Measurements from ENCODE around the gene TREM1.
A peak's percentile ranks its signal among the peaks of the same experiment; 100 is the strongest.

Gene TREM1

GRCh38 chr6:41294214-41294872 lies 7.9 kb upstream of the TREM1 start:
- no peak for DNase-seq (ENCODE audit: low read depth)

- no peak for DNase-seq (ENCODE audit: low read depth)
Observed at GRCh38 chr6:41291717-41292116, 5.2 kb upstream of the TREM1 start.

- no peak for DNase-seq (ENCODE audit: low read depth)
Observed at GRCh38 chr6:41289815-41290214, 3.3 kb upstream of the TREM1 start.

- DNase-seq (ENCODE audit: low read depth) = no peak
Observed at GRCh38 chr6:41288754-41289129, 2.3 kb upstream of the TREM1 start.

- DNase-seq (ENCODE audit: low read depth) = no peak
Observed at GRCh38 chr6:41288030-41288753, 1.7 kb upstream of the TREM1 start.

GRCh38 chr6:41284726-41285125 lies 1.8 kb downstream of the TREM1 start:
- DNase-seq (ENCODE audit: low read depth) = no peak

GRCh38 chr6:41283600-41283999 lies 2.9 kb downstream of the TREM1 start:
- DNase-seq (ENCODE audit: low read depth) = no peak

- no peak for DNase-seq (ENCODE audit: low read depth)
Observed at GRCh38 chr6:41280381-41281057, 6.0 kb downstream of the TREM1 start.

- peak; percentile 59 for DNase-seq (ENCODE audit: low read depth)
Observed at GRCh38 chr6:41278699-41279405, 7.6 kb downstream of the TREM1 start.

GRCh38 chr6:41277605-41278004 lies 8.9 kb downstream of the TREM1 start:
- DNase-seq (ENCODE audit: low read depth) = no peak

- DNase-seq (ENCODE audit: low read depth) = no peak
Observed at GRCh38 chr6:41275489-41275888, 11.0 kb downstream of the TREM1 start.

GRCh38 chr6:41274256-41274655 lies 12.2 kb downstream of the TREM1 start:
- DNase-seq (ENCODE audit: low read depth) = no peak

- no peak for DNase-seq (ENCODE audit: low read depth)
Observed at GRCh38 chr6:41273714-41274113, 12.8 kb downstream of the TREM1 start.

- no peak for DNase-seq (ENCODE audit: low read depth)
Observed at GRCh38 chr6:41272591-41273240, 13.8 kb downstream of the TREM1 start.

- DNase-seq (ENCODE audit: low read depth) = no peak
Observed at GRCh38 chr6:41271901-41272395, 14.5 kb downstream of the TREM1 start.

GRCh38 chr6:41269716-41270115 lies 16.8 kb downstream of the TREM1 start:
- DNase-seq (ENCODE audit: low read depth) = no peak

GRCh38 chr6:41269166-41269565 lies 17.3 kb downstream of the TREM1 start:
- DNase-seq (ENCODE audit: low read depth) = no peak

GRCh38 chr6:41268478-41268877 lies 18.0 kb downstream of the TREM1 start:
- no peak for DNase-seq (ENCODE audit: low read depth)

- DNase-seq (ENCODE audit: low read depth) = no peak
Observed at GRCh38 chr6:41266541-41266940, 19.9 kb downstream of the TREM1 start.

- no peak for DNase-seq (ENCODE audit: low read depth)
Observed at GRCh38 chr6:41263267-41263666, 23.2 kb downstream of the TREM1 start.

GRCh38 chr6:41262401-41262800 lies 24.1 kb downstream of the TREM1 start:
- DNase-seq (ENCODE audit: low read depth) = no peak

GRCh38 chr6:41258196-41258493 lies 28.3 kb downstream of the TREM1 start:
- DNase-seq (ENCODE audit: low read depth) = no peak
